GM20000 (cell line): ENCODE measurements around the gene ERCC4.

Source experiments
- DNase-seq: peaks from one replicate; pipeline ENCODE4 v3.0.0; 2012; ENCODE audit warnings: low spot score
- TF ChIP-seq, protein P1 (sequence below): IDR thresholded peaks from 2 replicates; pipeline ENCODE4 v1.5.1; 2012; ENCODE audit warnings: mild to moderate bottlenecking, control low read depth; ENCODE audit errors: extremely low read depth, missing control alignments

Gene ERCC4

GRCh38 chr16:13977177-13977576 is 57.2 kb downstream of the ERCC4 start:
- DNase-seq = no peak
- TF ChIP-seq, protein P1, sequence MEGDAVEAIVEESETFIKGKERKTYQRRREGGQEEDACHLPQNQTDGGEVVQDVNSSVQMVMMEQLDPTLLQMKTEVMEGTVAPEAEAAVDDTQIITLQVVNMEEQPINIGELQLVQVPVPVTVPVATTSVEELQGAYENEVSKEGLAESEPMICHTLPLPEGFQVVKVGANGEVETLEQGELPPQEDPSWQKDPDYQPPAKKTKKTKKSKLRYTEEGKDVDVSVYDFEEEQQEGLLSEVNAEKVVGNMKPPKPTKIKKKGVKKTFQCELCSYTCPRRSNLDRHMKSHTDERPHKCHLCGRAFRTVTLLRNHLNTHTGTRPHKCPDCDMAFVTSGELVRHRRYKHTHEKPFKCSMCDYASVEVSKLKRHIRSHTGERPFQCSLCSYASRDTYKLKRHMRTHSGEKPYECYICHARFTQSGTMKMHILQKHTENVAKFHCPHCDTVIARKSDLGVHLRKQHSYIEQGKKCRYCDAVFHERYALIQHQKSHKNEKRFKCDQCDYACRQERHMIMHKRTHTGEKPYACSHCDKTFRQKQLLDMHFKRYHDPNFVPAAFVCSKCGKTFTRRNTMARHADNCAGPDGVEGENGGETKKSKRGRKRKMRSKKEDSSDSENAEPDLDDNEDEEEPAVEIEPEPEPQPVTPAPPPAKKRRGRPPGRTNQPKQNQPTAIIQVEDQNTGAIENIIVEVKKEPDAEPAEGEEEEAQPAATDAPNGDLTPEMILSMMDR = no peak

DNA sequence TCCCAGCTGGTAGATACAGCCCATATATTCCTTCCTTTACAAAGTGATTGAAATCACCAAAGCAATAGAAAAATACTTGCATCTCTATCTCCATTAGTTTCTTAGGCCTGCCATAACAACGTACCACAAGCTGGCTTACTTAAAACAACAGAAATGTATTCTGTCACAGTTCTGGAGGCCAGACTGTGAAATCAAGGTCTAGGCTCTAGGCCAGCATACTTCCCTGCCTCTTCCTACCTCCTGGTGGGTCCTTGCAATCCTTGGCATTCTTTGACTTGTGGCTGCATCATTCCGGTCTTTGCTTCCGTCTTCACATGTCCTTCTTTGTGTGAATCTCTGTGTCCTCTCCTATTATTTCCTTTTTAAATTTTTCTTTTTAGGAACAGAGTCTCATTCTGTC is 62.5 kb downstream of the ERCC4 start:
- TF ChIP-seq, protein P1 = no peak
- no peak for DNase-seq

DNA sequence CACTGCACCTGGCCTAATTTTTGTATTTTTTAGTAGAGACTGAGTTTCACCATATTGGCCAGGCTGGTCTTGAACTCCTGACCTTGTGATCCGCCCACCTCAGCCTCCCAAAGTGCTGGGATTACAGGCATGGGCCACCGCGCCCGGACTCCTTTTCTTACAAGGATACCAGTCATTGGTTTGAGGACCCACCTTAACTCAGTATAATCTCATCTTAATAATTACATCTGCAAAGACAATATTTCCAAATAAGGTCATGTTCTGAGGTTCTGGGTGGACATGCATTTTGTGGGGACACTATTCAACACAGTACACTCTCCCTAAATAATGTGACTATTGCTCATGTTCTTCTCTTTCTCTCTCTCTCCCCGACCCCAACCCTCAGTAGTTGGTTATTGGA is 63.7 kb downstream of the ERCC4 start:
- TF ChIP-seq, protein P1 = no peak
- DNase-seq = no peak

DNA sequence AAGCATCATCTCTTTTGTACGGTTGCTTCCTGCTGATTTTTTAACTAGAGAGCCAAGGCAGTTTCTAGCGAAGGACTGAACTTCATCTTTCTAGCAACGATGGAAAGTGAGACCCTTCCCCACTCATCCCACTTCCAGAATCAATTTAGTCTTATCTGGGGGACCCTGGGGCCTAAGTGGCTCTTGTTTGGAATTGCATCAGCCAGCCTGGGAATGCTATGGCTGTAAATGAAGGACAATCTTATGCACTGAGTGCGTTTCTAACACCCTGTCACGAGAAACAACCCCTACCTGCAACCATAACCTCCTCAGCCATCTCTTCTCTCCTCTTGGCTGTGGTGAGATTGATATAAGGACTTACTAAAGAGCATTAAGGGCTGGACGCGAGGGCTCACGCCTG is 64.8 kb downstream of the ERCC4 start:
- TF ChIP-seq, protein P1 = no peak
- DNase-seq = no peak

DNA sequence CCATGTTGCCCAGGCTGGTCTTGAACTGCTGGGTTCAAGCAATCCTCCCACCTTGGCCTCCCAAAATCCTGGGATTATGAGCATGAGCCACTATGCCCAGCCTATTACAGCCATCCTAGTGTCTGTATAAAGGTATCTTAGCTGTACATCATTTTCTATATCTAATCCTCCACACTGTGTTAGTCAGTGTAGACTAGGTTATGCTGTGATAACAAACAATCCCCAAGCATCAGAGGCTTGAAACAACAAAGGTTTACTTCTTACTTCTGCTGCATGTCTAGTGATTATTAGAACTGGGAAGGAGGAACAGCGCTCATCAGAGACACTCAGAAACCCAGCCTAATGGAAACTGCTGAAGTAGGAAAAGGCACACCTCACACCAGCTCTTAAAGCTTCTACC is 68.1 kb downstream of the ERCC4 start:
- DNase-seq = no peak
- TF ChIP-seq, protein P1 = no peak

GRCh38 chr16:13992322-13992721 is 72.4 kb downstream of the ERCC4 start:
- TF ChIP-seq, protein P1 = no peak
- DNase-seq = no peak

DNA sequence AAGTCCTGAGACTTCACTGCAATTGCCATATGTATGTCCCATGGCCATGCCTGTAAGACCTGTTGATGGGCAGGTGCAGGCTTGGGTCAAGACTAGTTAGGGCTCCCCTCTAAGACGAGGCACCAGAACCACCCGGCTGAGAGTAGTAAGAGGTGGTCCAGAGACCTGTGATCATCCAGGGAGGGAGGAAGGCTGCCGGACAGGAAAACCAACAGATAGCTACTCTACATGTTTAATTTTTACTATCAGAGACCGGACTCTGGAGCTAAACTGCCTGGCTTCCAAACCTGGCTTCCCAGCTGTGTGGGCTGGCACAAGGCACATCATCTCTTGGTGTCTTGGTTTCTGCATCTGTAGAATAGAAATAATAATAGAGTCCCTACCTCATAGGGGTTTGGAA is 73.0 kb downstream of the ERCC4 start:
- TF ChIP-seq, protein P1 = no peak
- DNase-seq = no peak
